Aortic smooth muscle cell (primary cell): ENCODE data around the gene NFYB. TPM values are rescaled to one million over a fixed set of nuclear protein-coding genes. Genes with fewer than 3 reads are reported as not detected.

Experiments
- total RNA-seq: library from RNA; depleted of rRNA; stranded (reverse); fragments of >200 nt; gene quantifications from 2 replicates; pipeline ENCODE4 v1.2.3, GENCODE V29; 2014

The NFYB gene
- 17.7 and 21.0 TPM in 2 replicates for total RNA-seq

DNA sequence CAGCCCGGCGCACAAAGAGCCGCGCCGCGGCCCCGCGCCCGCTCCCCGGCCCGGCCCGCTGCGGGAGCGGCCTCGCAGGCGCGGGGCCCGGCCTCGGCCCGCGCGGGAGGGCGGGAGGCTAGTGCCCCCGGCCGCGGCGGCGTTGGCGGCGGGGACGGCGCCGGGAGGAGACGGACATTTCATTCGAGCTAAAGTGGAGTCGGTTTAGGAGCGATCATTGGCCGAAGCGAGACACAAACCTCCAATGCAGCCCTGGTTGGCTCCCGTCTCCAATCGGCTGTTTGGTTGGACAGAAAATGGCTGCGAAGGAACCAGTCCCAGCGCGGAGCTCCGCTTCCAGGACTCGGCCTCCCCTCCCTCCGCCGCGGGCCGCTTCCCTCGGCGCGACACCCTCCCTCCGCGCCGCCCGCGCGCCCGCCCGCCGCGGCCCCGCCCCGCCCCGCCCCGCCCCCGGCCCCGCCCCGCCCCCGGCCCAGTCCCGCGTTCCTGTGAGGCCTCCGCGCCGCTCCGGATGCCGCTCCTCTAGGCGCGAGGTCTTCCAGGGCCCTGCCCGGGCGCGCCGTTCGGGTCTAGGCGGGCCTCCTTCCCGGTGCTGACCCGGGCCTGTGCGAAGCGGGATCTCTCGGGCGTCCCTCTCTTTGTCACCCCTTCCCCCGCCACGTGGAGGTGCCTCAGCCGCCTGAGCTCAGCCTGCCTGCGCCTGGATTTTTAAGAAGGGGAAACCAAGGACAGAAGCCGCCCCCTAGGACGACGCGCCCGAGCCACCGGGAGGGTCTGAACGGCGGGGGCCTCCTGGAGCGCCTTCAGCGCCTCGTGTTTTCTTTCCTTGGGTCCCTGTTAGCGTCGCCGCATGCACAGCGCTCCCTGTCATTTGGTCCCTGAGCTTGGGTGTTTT, at the start of gene NFYB:
Gene NFYB (minus strand): TSS at position 309 of the 895 bp plus-strand sequence. CDS start 2,757 bp downstream, outside the sequence.

Other genes with a start within 250 kb of the NFYB start
- 1,182 and 1,227 TPM in 2 replicates for gene HSP90B1, start 207.8 kb downstream of the NFYB start, total RNA-seq
- gene TDG, start 172.3 kb downstream of the NFYB start, total RNA-seq: 15.3 and 23.4 TPM in 2 replicates
- gene GLT8D2, start 88.0 kb downstream of the NFYB start, total RNA-seq: 51.8 and 82.5 TPM in 2 replicates
- gene HCFC2, start 73.7 kb downstream of the NFYB start, total RNA-seq: 29.3 and 31.9 TPM in 2 replicates
- 367 and 454 TPM in 2 replicates for gene TXNRD1, start 77.6 kb upstream of the NFYB start, total RNA-seq
- gene EID3, start 165.5 kb upstream of the NFYB start, total RNA-seq: 7.3 and 14.2 TPM in 2 replicates